ENCODE data around the gene ABHD5. TPM values are rescaled to one million over a fixed set of nuclear protein-coding genes. Genes with fewer than 3 reads are reported as not detected.
A peak's percentile ranks its signal among the peaks of the same experiment; 100 is the strongest.

Gene ABHD5
- total RNA-seq, 1 donor from 2014 or later: 13.2 TPM

DNA sequence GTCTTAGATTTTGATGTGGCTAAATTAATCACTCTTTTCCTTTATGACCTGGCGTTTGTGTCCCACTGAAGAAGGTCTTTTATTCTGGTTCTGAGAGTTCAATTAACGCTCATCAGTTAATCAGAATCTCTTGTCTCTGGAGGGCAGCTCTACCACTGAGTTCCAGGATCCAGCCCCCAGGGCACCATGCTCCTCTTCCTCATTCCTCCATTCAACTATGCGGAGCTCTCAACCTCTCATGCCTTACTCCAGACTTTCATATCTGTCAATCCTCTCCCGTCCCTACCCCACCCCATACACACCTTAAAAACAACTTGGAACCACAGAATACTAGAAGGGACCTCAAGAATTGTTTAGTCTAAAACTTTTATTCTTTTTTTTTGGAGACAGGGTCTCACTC lies 4.8 kb upstream of the ABHD5 start:
- H3K36me3 Mint-ChIP-seq: no peaks in the 10 kb centered on the region
- TF ChIP-seq, protein P1, sequence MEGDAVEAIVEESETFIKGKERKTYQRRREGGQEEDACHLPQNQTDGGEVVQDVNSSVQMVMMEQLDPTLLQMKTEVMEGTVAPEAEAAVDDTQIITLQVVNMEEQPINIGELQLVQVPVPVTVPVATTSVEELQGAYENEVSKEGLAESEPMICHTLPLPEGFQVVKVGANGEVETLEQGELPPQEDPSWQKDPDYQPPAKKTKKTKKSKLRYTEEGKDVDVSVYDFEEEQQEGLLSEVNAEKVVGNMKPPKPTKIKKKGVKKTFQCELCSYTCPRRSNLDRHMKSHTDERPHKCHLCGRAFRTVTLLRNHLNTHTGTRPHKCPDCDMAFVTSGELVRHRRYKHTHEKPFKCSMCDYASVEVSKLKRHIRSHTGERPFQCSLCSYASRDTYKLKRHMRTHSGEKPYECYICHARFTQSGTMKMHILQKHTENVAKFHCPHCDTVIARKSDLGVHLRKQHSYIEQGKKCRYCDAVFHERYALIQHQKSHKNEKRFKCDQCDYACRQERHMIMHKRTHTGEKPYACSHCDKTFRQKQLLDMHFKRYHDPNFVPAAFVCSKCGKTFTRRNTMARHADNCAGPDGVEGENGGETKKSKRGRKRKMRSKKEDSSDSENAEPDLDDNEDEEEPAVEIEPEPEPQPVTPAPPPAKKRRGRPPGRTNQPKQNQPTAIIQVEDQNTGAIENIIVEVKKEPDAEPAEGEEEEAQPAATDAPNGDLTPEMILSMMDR (conservative IDR thresholded peaks at IDR 0.05): no peak
- no peak overlapping the region for H3K27ac Mint-ChIP-seq
- H3K4me1 Mint-ChIP-seq (ENCODE audit: unreplicated experiment): peaks cover 8% of the 10 kb centered on the region
- DNase-seq (ENCODE audit: extremely low spot score, unreplicated experiment): no peak
- H3K27me3 Mint-ChIP-seq: no peaks in the 10 kb centered on the region
- peaks cover 4% of the 10 kb centered on the region for H3K9me3 Mint-ChIP-seq
- H3K4me3 Mint-ChIP-seq: no peak overlapping the region

- peaks cover 8% of the 10 kb centered on the region for H3K4me1 Mint-ChIP-seq (ENCODE audit: unreplicated experiment)
Observed at GRCh38 chr3:43686333-43686699, 4.4 kb upstream of the ABHD5 start.

GRCh38 chr3:43686700-43687498 lies 3.8 kb upstream of the ABHD5 start:
- no peak overlapping the region for H3K4me3 Mint-ChIP-seq
- peak overlapping the region; percentile 41 for H3K27ac Mint-ChIP-seq
- peaks cover 4% of the 10 kb centered on the region for H3K9me3 Mint-ChIP-seq
- TF ChIP-seq, protein P1 (conservative IDR thresholded peaks at IDR 0.05): no peak
- H3K36me3 Mint-ChIP-seq: no peaks in the 10 kb centered on the region
- no peaks in the 10 kb centered on the region for H3K27me3 Mint-ChIP-seq
- DNase-seq (ENCODE audit: extremely low spot score, unreplicated experiment): no peak
- H3K4me1 Mint-ChIP-seq (ENCODE audit: unreplicated experiment): peaks cover 13% of the 10 kb centered on the region

More at GRCh38 chr3:43686333-43686699, 4.4 kb upstream of the ABHD5 start:
- H3K27me3 Mint-ChIP-seq: no peaks in the 10 kb centered on the region
- H3K4me3 Mint-ChIP-seq: no peak overlapping the region
- peaks cover 4% of the 10 kb centered on the region for H3K9me3 Mint-ChIP-seq
- DNase-seq (ENCODE audit: extremely low spot score, unreplicated experiment): no peak
- no peaks in the 10 kb centered on the region for H3K36me3 Mint-ChIP-seq
- TF ChIP-seq, protein P1 (conservative IDR thresholded peaks at IDR 0.05): no peak
- no peak overlapping the region for H3K27ac Mint-ChIP-seq

- no peak overlapping the region for H3K4me3 Mint-ChIP-seq
- no peaks in the 10 kb centered on the region for H3K36me3 Mint-ChIP-seq
- peak overlapping the region; percentile 57 for H3K27ac Mint-ChIP-seq
- DNase-seq (ENCODE audit: extremely low spot score, unreplicated experiment): no peak
- peaks cover 17% of the 10 kb centered on the region for H3K4me1 Mint-ChIP-seq (ENCODE audit: unreplicated experiment)
- H3K9me3 Mint-ChIP-seq: peaks cover 4% of the 10 kb centered on the region
- H3K27me3 Mint-ChIP-seq: no peaks in the 10 kb centered on the region
- TF ChIP-seq, protein P1 (conservative IDR thresholded peaks at IDR 0.05): no peak
Observed at GRCh38 chr3:43687499-43687811, 3.3 kb upstream of the ABHD5 start.

GRCh38 chr3:43688245-43688650 lies 2.5 kb upstream of the ABHD5 start:
- no peaks in the 10 kb centered on the region for H3K27me3 Mint-ChIP-seq
- no peak overlapping the region for H3K27ac Mint-ChIP-seq
- H3K36me3 Mint-ChIP-seq: no peaks in the 10 kb centered on the region
- TF ChIP-seq, protein P1 (conservative IDR thresholded peaks at IDR 0.05): no peak
- H3K4me1 Mint-ChIP-seq (ENCODE audit: unreplicated experiment): peaks cover 17% of the 10 kb centered on the region
- H3K4me3 Mint-ChIP-seq: peak overlapping the region; percentile 41
- peaks cover 4% of the 10 kb centered on the region for H3K9me3 Mint-ChIP-seq
- DNase-seq (ENCODE audit: extremely low spot score, unreplicated experiment): no peak
